Colon (tissue), 2 donors: ENCODE data around the gene CD46.
"Not testable (repeated sequence)": the region's sequence is repeated elsewhere in the genome, so short reads cannot be mapped to it uniquely, and the experiment has no call there.

Experiments used
- FAIRE-seq: peaks from 2 replicates; lab custom pipeline; 2012; peaks lifted over from hg19 to GRCh38; lab: Jason Lieb, UNC
- donor health status: control.
- donor health status: control.

The CD46 gene

GRCh38 chr1:207751790-207752455 is at the start of gene CD46:
Gene CD46 (plus strand): TSS chr1:207752054. CDS start chr1:207752213, 159 bp downstream.
- no peak for FAIRE-seq

DNA sequence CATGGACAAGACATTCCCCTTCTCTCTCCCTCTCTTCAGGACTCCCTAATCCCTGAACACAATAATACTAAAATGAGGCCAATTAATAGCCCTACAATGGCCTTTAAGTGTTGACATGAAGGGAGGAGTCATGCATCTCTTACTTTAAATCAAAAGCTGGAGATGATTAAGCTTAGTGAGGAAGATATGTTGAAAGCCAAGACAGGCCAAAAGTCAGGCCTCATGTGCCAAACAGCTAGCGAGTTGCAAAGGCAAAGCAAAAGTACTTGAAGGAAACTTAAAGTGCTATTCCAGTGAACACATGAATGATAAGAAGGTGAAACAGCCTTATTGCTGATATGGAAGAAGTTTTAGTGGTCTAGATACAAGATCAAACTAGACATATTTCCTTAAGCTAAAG is 49.5 kb upstream of the CD46 start:
- FAIRE-seq: no peak

DNA sequence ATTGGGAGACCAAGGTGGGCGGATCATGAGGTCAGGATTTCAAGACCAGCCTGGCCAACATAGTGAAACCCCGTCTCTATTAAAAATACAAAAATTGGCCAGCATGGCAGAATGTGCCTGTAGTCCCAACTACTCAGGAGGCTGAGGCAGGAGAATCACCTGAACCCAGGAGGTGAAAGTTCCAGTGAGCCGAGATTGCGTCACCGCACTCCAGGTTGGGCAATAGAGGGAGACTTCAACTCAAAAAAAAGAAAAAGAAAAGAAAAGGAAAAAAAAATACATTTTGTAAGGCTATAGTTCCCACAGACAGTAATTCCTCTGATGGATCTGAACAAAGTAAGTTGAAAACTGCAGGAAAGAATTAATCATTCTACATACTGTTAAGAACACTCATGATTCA is 48.1 kb upstream of the CD46 start:
- FAIRE-seq: no peak

- FAIRE-seq: not testable (repeated sequence)
Observed at GRCh38 chr1:207708004-207708403, 43.9 kb upstream of the CD46 start.

DNA sequence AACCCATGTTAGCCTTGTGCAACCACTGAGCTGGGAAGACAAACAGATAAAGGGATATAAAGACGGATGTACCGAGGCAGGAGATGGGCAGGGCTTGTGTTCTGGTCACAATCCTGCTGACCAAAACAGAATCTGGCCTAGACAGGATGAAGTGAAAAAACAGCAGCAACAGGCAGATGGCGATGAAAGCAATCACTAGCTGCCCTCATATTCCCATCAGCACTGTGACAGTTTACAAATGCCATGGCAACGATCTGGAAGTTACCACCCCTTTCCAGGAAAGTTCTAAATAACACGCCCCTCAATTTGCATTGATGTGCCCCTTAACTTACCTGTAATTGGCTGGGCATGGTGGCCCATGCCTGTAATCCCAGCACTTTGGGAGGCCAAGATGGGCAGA is 40.6 kb upstream of the CD46 start:
- FAIRE-seq: no peak

DNA sequence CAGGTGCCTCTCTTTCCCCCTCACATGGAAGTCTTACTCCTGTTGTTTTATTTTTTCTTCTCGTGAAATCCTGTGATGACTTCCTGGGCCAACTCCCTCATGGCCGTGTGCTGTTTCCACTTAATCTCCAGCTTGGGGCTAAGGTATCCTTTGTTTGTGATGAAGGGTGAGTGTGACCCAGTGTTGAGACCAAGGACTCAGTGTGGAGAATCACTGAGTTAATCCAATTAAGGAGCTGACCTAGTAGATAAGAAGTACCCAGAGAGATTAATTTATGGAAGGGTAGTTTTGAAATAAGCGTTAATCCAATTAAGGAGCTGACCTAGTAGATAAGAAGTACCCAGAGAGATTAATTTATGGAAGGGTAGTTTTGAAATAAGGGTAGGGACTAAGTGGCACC is 39.2 kb upstream of the CD46 start:
- not testable (repeated sequence) for FAIRE-seq

DNA sequence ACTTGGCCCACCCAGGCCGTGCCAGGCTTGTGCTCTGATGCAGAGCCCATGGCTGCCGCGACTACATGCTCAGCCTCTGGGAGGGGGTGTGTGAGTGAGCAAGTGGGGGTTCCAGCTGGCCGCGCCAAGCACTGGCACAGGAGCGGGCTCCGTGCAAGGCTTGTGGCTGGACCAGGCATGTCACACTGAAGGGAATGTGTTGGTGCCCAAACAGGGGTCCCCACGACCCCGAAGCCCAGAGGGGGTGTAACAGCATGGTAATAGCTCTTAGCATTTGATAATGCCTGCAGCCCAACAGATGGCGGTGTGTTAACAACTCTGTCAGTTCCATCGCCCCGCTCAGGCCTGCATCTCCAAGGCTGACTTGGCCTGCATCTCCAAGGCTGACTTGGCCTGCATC is 38.3 kb upstream of the CD46 start:
- FAIRE-seq: no peak

DNA sequence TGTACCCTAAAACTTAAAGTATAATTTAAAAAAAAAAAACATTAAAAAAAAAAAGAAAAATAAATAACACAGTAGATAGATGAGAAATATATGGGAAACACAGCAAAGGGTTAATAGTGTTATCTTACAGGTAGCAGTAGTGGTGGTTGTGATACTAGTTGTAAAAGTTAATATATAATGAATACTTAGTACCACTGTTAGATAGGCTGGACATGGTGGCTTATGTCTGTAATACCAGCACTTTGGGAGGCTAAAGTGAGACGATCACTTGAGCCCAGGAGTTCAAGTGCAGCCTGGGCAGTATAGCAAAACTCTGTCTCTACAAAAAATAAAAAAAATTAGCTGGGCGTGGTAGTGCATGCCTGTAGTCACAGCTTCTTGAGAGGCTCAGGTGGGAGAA is 32.6 kb upstream of the CD46 start:
- no peak for FAIRE-seq

DNA sequence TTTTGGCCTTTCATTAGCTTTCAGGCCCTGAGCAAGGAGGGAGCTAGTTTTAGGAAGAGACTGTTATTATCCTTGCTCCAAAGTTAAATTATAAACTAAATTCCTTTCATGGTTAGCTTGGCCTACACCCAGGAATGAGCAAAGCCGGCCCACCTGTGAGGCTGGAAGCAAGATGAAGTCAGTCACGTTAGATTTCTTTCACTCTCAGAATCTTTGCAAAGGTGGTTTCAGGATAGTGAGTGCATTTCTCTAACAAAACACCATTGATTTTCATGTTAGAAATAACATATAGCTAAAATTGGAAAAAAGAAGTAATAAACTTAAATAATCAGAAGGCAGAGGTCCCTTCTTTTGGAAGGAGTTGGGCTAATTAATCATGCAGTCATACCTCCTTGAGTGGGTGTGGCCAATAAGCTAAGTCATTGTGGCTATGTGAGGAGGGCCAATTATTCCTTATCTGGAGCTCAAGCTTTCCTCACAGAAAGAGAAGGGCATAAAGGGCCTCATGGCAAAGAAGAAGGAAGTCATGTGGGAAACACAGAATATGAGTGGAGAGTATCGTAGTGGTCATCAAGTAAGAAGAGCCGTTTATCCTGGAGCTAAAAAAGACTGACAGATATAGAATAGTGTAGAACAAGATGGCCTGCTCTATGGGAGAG is 23.5 kb upstream of the CD46 start:
- FAIRE-seq: not testable (repeated sequence)

- not testable (repeated sequence) for FAIRE-seq
Observed at GRCh38 chr1:207737503-207738157, 14.2 kb upstream of the CD46 start.

GRCh38 chr1:207738158-207738659 is 13.6 kb upstream of the CD46 start:
- not testable (repeated sequence) for FAIRE-seq

- no peak for FAIRE-seq
Observed at GRCh38 chr1:207740207-207740606, 11.6 kb upstream of the CD46 start.

- FAIRE-seq: no peak
Observed at GRCh38 chr1:207742850-207743555, 8.9 kb upstream of the CD46 start.

DNA sequence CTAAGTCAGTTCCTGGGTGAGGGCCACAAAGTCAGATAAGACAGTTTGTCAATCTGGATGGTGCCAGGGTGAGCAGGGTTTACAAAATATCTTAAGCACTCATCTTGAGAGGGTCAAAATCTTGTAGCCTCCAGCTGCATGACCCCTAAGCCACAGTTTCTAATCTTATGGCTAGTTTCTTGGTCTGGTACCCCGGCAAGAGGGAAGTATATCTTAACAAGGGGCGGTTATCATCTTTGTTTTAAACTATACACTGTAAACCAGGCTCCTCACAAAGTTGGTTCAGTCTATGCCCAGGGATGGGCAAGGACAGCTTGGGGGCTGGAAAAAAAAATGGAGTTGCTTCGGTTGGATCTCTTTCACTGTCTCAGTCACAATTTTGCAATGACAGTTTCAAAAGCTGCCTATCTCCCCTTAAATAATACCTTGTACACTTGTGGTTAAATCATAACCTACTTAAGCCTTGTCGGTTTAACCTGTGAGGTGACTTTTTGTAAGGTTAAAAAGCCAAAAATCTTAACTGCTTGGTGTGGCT is 7.8 kb upstream of the CD46 start:
- FAIRE-seq: no peak

DNA sequence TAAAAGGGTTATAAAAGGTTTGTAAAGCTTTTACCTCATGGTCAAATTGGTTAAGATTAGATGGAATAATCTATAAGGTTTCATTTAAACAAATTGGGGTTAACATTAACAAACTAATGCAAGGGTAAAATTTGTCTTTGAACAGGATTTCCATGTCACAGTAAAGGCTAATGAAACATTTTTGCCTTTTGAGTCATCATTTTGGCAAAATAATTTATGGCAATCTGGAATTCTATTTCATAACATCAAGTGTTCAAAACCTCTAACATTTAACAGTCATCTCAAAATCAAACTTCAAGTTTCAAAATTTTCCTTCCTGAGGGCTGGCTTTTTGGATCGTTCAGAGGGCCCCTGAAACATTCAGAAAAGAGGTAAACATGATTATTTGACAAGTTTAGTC is 6.6 kb upstream of the CD46 start:
- FAIRE-seq: peak; percentile 31

DNA sequence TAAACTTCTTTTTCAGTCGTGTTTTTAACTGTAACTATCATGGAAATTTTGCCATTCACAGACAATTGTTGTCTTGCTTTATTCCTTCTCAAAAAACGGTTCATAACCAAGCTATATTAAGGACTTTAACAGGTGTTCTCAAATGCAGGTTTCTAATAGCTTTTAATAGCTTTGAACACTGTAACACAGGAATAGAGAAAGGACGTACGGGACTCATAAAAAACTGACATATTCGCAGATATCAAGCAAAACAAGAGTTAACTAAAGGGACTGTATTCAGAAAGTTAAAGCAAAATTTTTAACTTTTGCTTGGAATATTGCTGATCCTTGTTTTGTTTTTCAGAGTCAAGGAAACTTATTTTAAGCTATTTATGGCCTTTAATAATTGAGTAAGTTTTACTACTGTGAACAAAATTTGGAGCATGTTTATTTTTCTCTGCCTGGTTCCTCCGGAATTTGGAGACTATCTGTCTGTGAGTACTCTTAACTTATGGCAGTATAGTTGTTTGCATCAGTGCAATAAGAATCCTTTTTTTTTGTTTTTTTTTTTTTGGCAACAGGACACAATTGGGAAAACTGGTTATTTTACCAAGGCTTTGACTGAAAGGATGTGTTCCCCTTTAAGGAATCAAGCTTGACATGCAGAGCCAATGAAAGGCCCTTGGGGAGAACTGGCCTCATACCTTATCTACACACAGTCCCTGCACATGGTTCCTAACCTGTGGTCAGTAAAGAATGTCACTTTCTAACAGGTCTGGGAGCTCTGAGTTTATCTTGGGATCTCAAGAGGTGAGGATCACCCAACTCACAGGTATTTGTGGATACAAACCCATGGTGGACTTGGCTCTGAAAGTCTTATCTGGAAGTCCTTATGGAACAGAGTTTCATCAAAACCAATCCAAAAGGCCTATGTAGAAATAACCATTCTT is 5.8 kb upstream of the CD46 start:
- no peak for FAIRE-seq

- FAIRE-seq: no peak
Observed at GRCh38 chr1:207747627-207748492, 4.0 kb upstream of the CD46 start.

DNA sequence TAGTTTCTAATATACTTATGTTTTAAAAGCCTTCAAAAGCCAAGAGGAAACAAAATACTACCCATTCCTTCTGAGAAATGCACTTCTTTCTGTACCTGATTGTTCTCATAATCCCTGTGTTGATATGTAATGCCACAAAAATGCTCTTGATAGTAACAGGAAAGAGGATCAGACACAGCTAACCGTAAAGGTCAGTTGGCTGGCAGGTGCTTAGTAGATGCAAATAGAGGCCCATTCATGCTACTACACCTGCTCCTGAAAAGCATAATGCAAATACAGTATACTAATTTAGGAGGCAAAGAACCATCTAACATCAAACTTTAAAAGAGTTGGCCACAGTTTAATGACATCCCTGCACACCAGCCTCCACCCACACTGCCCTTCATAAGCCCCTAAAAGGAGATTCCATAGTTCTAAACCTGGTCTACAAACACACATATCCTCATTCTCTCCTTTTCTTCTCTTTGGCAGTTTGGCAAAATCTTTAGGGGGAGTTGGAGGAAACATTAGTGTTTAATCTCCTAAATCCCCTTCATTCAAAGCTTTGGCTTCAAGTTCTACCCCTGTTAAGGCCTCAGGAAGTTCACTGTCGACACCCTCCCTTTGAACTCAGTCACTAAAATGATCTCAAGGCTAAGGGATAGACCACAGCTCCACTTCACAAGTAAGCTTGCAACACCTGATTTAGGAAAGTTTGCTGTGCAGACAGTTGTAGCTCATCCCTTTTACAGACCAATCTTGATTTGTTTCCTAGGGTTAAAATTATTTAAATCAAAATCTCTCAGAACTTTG is 2.9 kb upstream of the CD46 start:
- FAIRE-seq: no peak

GRCh38 chr1:207750631-207751305 is 1.1 kb upstream of the CD46 start:
- FAIRE-seq: no peak
